DMS153 treated with DMSO at 0.1 percent for 48 hours (cell line): ENCODE results near the gene CCL3.
"Not testable (repeated sequence)": the region's sequence is repeated elsewhere in the genome, so short reads cannot be mapped to it uniquely, and the experiment has no call there.

Experiments
- DNase-seq: peaks from one replicate; lab custom pipeline; 2025; ENCODE audit not compliant: unreplicated experiment; lab: John Stamatoyannopoulos, UW

Gene CCL3

GRCh38 chr17:36117505-36118382 lies 27.8 kb upstream of the CCL3 start:
- no peak for DNase-seq

- DNase-seq, result not testable (repeated sequence)
These were observed 25.7 kb upstream of the CCL3 start for GRCh38 chr17:36115649-36115977.

GRCh38 chr17:36114971-36115648 lies 25.2 kb upstream of the CCL3 start:
- DNase-seq, result not testable (repeated sequence)

- DNase-seq, result not testable (repeated sequence)
These were observed 23.2 kb upstream of the CCL3 start for GRCh38 chr17:36113131-36113530.

GRCh38 chr17:36112572-36112971 lies 22.6 kb upstream of the CCL3 start:
- DNase-seq, result no peak

- DNase-seq, result no peak
These were observed 21.1 kb upstream of the CCL3 start for GRCh38 chr17:36111068-36111490.

GRCh38 chr17:36108265-36108664 lies 18.3 kb upstream of the CCL3 start:
- DNase-seq, result not testable (repeated sequence)

GRCh38 chr17:36107660-36108059 lies 17.7 kb upstream of the CCL3 start:
- no peak for DNase-seq

GRCh38 chr17:36106493-36106835 lies 16.5 kb upstream of the CCL3 start:
- no peak for DNase-seq

GRCh38 chr17:36105781-36106492 lies 16.0 kb upstream of the CCL3 start:
- DNase-seq, result no peak

- no peak for DNase-seq
These were observed 14.8 kb upstream of the CCL3 start for GRCh38 chr17:36104701-36105181.

- not testable (repeated sequence) for DNase-seq
These were observed 14.3 kb upstream of the CCL3 start for GRCh38 chr17:36104246-36104645.

GRCh38 chr17:36103401-36103975 lies 13.5 kb upstream of the CCL3 start, which contains the start of gene CCL4:
TSS of gene CCL4 (plus strand) at chr17:36103827. CDS start at chr17:36103906, 79 bp downstream.
- DNase-seq, result not testable (repeated sequence)

GRCh38 chr17:36099004-36099403 lies 9.1 kb upstream of the CCL3 start:
- DNase-seq, result not testable (repeated sequence)

GRCh38 chr17:36095992-36096391 lies 6.0 kb upstream of the CCL3 start:
- DNase-seq, result no peak

GRCh38 chr17:36094746-36095145 lies 4.8 kb upstream of the CCL3 start:
- DNase-seq, result no peak

GRCh38 chr17:36094232-36094631 lies 4.3 kb upstream of the CCL3 start:
- DNase-seq, result no peak

GRCh38 chr17:36092715-36093114 lies 2.8 kb upstream of the CCL3 start:
- not testable (repeated sequence) for DNase-seq

- DNase-seq, result no peak
These were observed 2.3 kb upstream of the CCL3 start for GRCh38 chr17:36092230-36092629.

- DNase-seq, result no peak
These were observed 541 bp downstream of the CCL3 start for GRCh38 chr17:36089339-36089865.
